CD14-positive monocyte (primary cell): Measurements from ENCODE around the gene MIF4GD. TPM values are rescaled to one million over a fixed set of nuclear protein-coding genes. Genes with fewer than 3 reads are reported as not detected.

Experiments used
- DNase-seq, 3 donors: peaks; one replicate each; pipeline ENCODE4 v3.0.0-alpha.2; 2011 to 2022
- H2AFZ ChIP-seq: 2 replicates; pipeline ENCODE4 v1.6.0; 2012; ENCODE audit warnings: mild to moderate bottlenecking, low read depth, low read length, inconsistent platforms; ENCODE audit not compliant: insufficient read depth, poor library complexity, severe bottlenecking
- H3K27ac ChIP-seq, 2 donors: 1 replicate in 1 of 2; 2 replicates in 1 of 2; pipeline ENCODE4 v1.5.1; 2012 to 2013; ENCODE audit warnings: low read length in 2 of 2, control low read depth in 1 of 2, inconsistent platforms in 1 of 2, low read depth in 1 of 2, mild to moderate bottlenecking in 1 of 2
- H3K27me3 ChIP-seq, 2 donors: one replicate each; pipeline versions ENCODE4 v1.6.0 to v1.6.1; 2011 to 2013; ENCODE audit warnings: low read length in 2 of 2; ENCODE audit not compliant: control insufficient read depth in 2 of 2, insufficient read depth in 2 of 2
- H3K36me3 ChIP-seq, 2 donors: replicated peaks in 1 of 2; 1 replicate in 1 of 2; 2 replicates in 1 of 2; pipeline versions ENCODE4 v1.5.1 to v1.6.1; 2012 to 2013; ENCODE audit warnings: low read length in 2 of 2, control low read depth in 1 of 2, inconsistent platforms in 1 of 2, mild to moderate bottlenecking in 1 of 2; ENCODE audit not compliant: insufficient read depth in 2 of 2, control insufficient read depth in 1 of 2
- H3K4me1 ChIP-seq, 2 donors: 1 replicate in 1 of 2; 2 replicates in 1 of 2; pipeline versions ENCODE4 v1.5.1 to v1.6.1; 2012 to 2013; ENCODE audit warnings: low read length in 2 of 2, control low read depth in 1 of 2, inconsistent platforms in 1 of 2, mild to moderate bottlenecking in 1 of 2, moderate library complexity in 1 of 2; ENCODE audit not compliant: insufficient read depth in 2 of 2, control insufficient read depth in 1 of 2
- H3K4me2 ChIP-seq: replicated peaks from 2 replicates; pipeline ENCODE3; 2012; ENCODE audit warnings: low read length, moderate library complexity, mild to moderate bottlenecking; ENCODE audit not compliant: poor library complexity, severe bottlenecking; ENCODE audit errors: extremely low read depth
- H3K4me3 ChIP-seq, 3 experiments: fragments of 200-600 bp in 1 of 3; sonication (generic) in 1 of 3; replicated peaks in 1 of 3; 1 replicate in 2 of 3; 2 replicates in 1 of 3; pipeline ENCODE4 v1.5.1; 2011 to 2013; ENCODE audit warnings: low read length in 3 of 3, mild to moderate bottlenecking in 3 of 3, control low read depth in 2 of 3, low read depth in 2 of 3, inconsistent platforms in 1 of 3, moderate library complexity in 1 of 3
- H3K79me2 ChIP-seq: 2 replicates; pipeline ENCODE4 v1.6.0; 2012; ENCODE audit warnings: mild to moderate bottlenecking, control low read depth, inconsistent platforms, low read length, moderate library complexity; ENCODE audit not compliant: insufficient read depth
- H3K9ac ChIP-seq: 2 replicates; pipeline ENCODE4 v1.6.0; 2017; ENCODE audit warnings: low read length, mild to moderate bottlenecking; ENCODE audit not compliant: insufficient read depth, poor library complexity, severe bottlenecking
- H3K9me3 ChIP-seq, 2 donors: replicated peaks in 1 of 2; 1 replicate in 1 of 2; 2 replicates in 1 of 2; pipeline versions ENCODE4 v1.5.1 to v1.6.1; 2012 to 2013; ENCODE audit warnings: low read length in 2 of 2, control low read depth in 1 of 2; ENCODE audit not compliant: control insufficient read depth in 1 of 2, insufficient read depth in 1 of 2
- H4K20me1 ChIP-seq: 2 replicates; pipeline ENCODE4 v1.6.0; 2012; ENCODE audit warnings: mild to moderate bottlenecking, low read length, control low read depth, moderate library complexity; ENCODE audit not compliant: insufficient read depth
- H3K27ac Mint-ChIP-seq, 7 donors: one replicate each; pipeline ENCODE4 v1.8.0; 2020; ENCODE audit warnings: mild to moderate bottlenecking in 7 of 7, mixed read lengths in 7 of 7, moderate library complexity in 6 of 7, inconsistent platforms in 2 of 7
- H3K27me3 Mint-ChIP-seq, 3 donors: one replicate each; pipeline ENCODE4 v1.8.0; 2021 to 2022; ENCODE audit warnings: low read depth in 3 of 3, mild to moderate bottlenecking in 3 of 3, mixed read lengths in 3 of 3, moderate library complexity in 3 of 3, inconsistent platforms in 1 of 3
- H3K36me3 Mint-ChIP-seq, 2 donors: one replicate each; pipeline ENCODE4 v1.8.0; 2020; ENCODE audit warnings: mixed read lengths in 2 of 2, inconsistent platforms in 1 of 2, mild to moderate bottlenecking in 1 of 2
- H3K4me1 Mint-ChIP-seq: one replicate; pipeline ENCODE4 v1.8.0; 2020; ENCODE audit warnings: mild to moderate bottlenecking, mixed read lengths
- H3K4me3 Mint-ChIP-seq, 2 donors: one replicate each; pipeline ENCODE4 v1.8.0; 2020; ENCODE audit warnings: mild to moderate bottlenecking in 2 of 2, mixed read lengths in 2 of 2, moderate library complexity in 1 of 2
- H3K9me3 Mint-ChIP-seq, 7 donors: one replicate each; pipeline ENCODE4 v1.8.0; 2020 to 2022; ENCODE audit warnings: mixed read lengths in 7 of 7, mild to moderate bottlenecking in 6 of 7, moderate library complexity in 6 of 7, inconsistent platforms in 2 of 7
- WGBS: methylation state at CpG from one replicate; pipeline ENCODE4 v1.1.5; 2013; ENCODE audit warnings: missing lambda C conversion rate; ENCODE audit not compliant: insufficient coverage; 5-methylcytosine and 5-hydroxymethylcytosine counted together
- intact Hi-C, 2 donors: fragments of 100-400 bp; cut with micrococcal nuclease; formaldehyde crosslinking; loops; one replicate each; pipeline versions ENCODE4 v1.15.0 to v1.15.1; 2023
- polyA plus RNA-seq, 3 donors: library from polyadenylated mRNA; depleted of rRNA in 1 of 3; unstranded in 2 of 3; stranded (reverse) in 1 of 3; fragments of 300-500 nt in 2 of 3; fragments of >200 nt in 1 of 3; fragmentation: Illumina TruSeq in 2 of 3; gene quantifications; 1 replicate in 2 of 3; 2 replicates in 1 of 3; pipeline ENCODE4 v1.2.3, GENCODE V29; 2012 to 2021
- TF ChIP-seq, protein P1 (sequence below): fragments of 200-600 bp; IDR thresholded peaks from one replicate; pipeline ENCODE4 v1.8.0; 2022; ENCODE audit warnings: antibody characterized with exemption, mild to moderate bottlenecking

Gene MIF4GD
- polyA plus RNA-seq, 3 donors, result 66.9 to 103 (median 80.6) TPM

DNA sequence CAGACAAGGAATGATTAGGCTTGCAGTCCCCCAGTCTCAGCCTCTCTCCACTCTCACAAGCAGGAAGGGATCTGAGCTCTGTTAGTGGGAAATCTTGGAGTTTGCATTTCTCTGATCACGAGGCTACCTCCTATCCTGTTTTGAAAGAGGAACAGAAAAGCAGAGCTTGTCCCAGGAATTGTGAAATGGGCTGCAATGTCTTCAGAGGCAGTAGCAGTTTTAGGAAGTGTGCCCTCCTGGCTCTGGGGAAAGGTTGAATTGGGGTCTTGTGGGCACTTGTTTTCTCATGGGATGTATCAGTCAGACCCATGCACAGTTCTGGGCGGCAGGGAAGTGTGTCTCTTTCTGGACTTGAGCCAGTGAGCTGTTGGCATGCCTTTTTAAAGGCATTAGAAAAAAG, 42.7 kb downstream of the MIF4GD start:
- H3K4me2 ChIP-seq, result peak overlapping the region; percentile 80
- Mint-ChIP-seq H3K9me3 (no peaks in the 10 kb centered on the region), H3K4me3 (peak overlapping the region; percentile 67 to 85), H3K27me3 (peaks cover 0 to 4% (median under 1%) of the 10 kb centered on the region in 3 donors), H3K36me3 (peaks cover 58 to 75% of the 10 kb centered on the region in 2 donors), H3K4me1 (peaks cover 38% of the 10 kb centered on the region), H3K27ac (peak overlapping the region; percentile 85 to 94 (median 91))
- H3K9ac ChIP-seq, result peak overlapping the region; percentile 50
- intact Hi-C loops, result no loop called here
- peaks cover 35 to 37% of the 10 kb centered on the region in 2 donors for H3K4me1 ChIP-seq
- H2AFZ ChIP-seq, result no peak overlapping the region
- no peaks in the 10 kb centered on the region for H4K20me1 ChIP-seq
- peak; percentile 69 to 92 (median 90) for DNase-seq
- peak overlapping the region; percentile 87 to 92 for H3K27ac ChIP-seq
- H3K4me3 ChIP-seq, result peak overlapping the region in 2 of 3 experiments; percentile 20 to 72
- no peaks in the 10 kb centered on the region for H3K27me3 ChIP-seq
- H3K9me3 ChIP-seq, result no peaks in the 10 kb centered on the region
- H3K36me3 ChIP-seq, result peaks cover 54 to 60% of the 10 kb centered on the region in 2 donors
- H3K79me2 ChIP-seq, result peaks cover 21% of the 10 kb centered on the region
- TF ChIP-seq, protein P1, sequence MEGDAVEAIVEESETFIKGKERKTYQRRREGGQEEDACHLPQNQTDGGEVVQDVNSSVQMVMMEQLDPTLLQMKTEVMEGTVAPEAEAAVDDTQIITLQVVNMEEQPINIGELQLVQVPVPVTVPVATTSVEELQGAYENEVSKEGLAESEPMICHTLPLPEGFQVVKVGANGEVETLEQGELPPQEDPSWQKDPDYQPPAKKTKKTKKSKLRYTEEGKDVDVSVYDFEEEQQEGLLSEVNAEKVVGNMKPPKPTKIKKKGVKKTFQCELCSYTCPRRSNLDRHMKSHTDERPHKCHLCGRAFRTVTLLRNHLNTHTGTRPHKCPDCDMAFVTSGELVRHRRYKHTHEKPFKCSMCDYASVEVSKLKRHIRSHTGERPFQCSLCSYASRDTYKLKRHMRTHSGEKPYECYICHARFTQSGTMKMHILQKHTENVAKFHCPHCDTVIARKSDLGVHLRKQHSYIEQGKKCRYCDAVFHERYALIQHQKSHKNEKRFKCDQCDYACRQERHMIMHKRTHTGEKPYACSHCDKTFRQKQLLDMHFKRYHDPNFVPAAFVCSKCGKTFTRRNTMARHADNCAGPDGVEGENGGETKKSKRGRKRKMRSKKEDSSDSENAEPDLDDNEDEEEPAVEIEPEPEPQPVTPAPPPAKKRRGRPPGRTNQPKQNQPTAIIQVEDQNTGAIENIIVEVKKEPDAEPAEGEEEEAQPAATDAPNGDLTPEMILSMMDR, result no peak
- 0% methylated on average over 1 of the region's 2 CpGs for WGBS

DNA sequence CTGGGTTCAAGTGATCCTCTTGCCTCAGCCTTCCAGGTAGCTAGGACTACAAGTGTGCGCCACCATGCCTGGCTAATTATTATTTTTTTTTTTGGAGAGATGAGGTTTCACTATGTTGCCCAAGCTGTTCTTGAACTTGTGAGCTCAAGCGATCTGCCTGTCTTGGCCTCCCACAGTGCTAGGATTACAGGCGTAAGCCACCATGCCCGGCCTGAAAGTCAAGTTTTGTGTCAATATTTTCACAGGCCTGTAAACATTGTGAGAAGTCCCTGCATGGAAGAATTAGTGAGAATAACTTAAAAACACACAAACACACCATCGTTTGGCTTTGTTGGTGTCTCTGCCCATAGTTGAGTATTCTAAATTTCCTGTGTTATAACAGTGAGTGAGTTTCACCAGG, 43.3 kb downstream of the MIF4GD start:
- no CpG with 5 or more reads among the region's 5 CpGs for WGBS
- Mint-ChIP-seq H3K36me3 (peaks cover 56 to 74% of the 10 kb centered on the region in 2 donors), H3K9me3 (no peaks in the 10 kb centered on the region), H3K4me3 (peak overlapping the region; percentile 67 to 85), H3K4me1 (peaks cover 38% of the 10 kb centered on the region), H3K27ac (peak overlapping the region; percentile 85 to 94 (median 88)), H3K27me3 (peaks cover 0 to 4% (median 0%) of the 10 kb centered on the region in 3 donors)
- Histone ChIP-seq H3K4me3 (peak overlapping the region in 1 of 3 experiments; percentile 72), H3K27me3 (no peaks in the 10 kb centered on the region), H2AFZ (no peak overlapping the region), H3K9ac (peak overlapping the region; percentile 50), H3K27ac (peak overlapping the region; percentile 87 to 92), H3K4me2 (peak overlapping the region; percentile 80), H4K20me1 (no peaks in the 10 kb centered on the region), H3K79me2 (peaks cover 21% of the 10 kb centered on the region), H3K36me3 (peaks cover 54 to 60% of the 10 kb centered on the region in 2 donors), H3K9me3 (no peaks in the 10 kb centered on the region), H3K4me1 (peaks cover 35 to 37% of the 10 kb centered on the region in 2 donors)
- TF ChIP-seq, protein P1, result no peak
- DNase-seq, result no peak
- intact Hi-C loops, result no loop called here
